Activated CD8-positive, alpha-beta memory T cell treated with anti-CD3 and anti-CD28 coated beads, Interleukin-2, amount 10 ng/mL, durations not matched to agents 7 days and 5 days (primary cell): Measurements from ENCODE around the gene SCUBE1. TPM values are rescaled to one million over a fixed set of nuclear protein-coding genes. Genes with fewer than 3 reads are reported as not detected.

ENCODE experiments used
- ATAC-seq: fragments of 150-1000 bp; cut with Tn5 transposase; one replicate; pipeline ENCODE4 v1.10.0; 2021; ENCODE audit warnings: moderate library complexity
- CTCF ChIA-PET: fragments of 350-600 bp; sonication (Branson Sonifier 250); formaldehyde crosslinking; loops from one replicate; lab custom pipeline; 2021; ENCODE audit warnings: antibody characterized with exemption; lab: Charles Lee
- DNase-seq: peaks from one replicate; pipeline ENCODE4 v3.0.0-alpha.2; 2020
- H3K27ac Mint-ChIP-seq: one replicate; pipeline ENCODE4 v1.8.0; 2021; ENCODE audit warnings: mild to moderate bottlenecking, mixed read lengths
- H3K27me3 Mint-ChIP-seq: one replicate; pipeline ENCODE4 v1.8.0; 2021; ENCODE audit warnings: mixed read lengths
- H3K36me3 Mint-ChIP-seq: one replicate; pipeline ENCODE4 v1.8.0; 2021; ENCODE audit warnings: mild to moderate bottlenecking, mixed read lengths
- H3K4me1 Mint-ChIP-seq: one replicate; pipeline ENCODE4 v1.8.0; 2021; ENCODE audit warnings: mixed read lengths
- H3K4me3 Mint-ChIP-seq: one replicate; pipeline ENCODE4 v1.8.0; 2021; ENCODE audit warnings: mild to moderate bottlenecking, moderate library complexity, mixed read lengths
- H3K9me3 Mint-ChIP-seq: one replicate; pipeline ENCODE4 v1.8.0; 2022; ENCODE audit warnings: low read depth, mixed read lengths
- total RNA-seq, 2 experiments: library from RNA; stranded (reverse); gene quantifications; one replicate each; pipeline ENCODE4 v1.2.3, GENCODE V29; 2021

SCUBE1 gene
- total RNA-seq, 2 experiments from 2014 or later, result 0.40 to 3.0 TPM

DNA sequence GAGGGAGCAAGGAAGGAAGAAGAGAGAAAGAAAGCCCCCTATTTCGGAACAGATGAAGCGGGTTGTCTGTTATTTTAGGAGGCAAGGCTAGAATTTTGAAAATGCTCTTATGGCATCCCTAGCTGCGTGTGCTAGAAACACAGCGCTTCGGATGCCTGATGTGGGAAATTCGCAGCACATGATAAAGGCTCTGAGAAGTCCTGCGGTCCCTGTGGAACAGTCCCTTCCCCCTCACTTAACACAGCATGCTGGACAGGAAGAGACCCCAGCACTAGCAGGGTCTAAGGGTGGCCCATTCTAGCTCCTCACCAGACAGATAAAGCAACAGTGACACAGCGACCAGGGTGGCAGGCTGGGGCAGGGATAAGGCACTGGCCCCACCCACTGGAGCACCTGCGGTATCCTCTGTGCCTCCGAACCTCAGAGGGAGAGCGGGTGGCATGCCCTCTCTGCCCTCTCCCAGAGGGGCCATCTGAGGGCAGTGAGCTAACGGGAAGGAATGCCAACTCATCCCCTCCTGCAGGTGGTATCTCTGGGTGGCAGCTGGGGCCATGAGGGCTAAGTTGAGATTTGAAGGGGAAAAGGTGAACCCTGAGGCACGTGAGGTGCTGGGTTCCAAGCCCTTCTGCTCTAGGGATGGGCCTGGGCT is 75.7 kb downstream of the SCUBE1 start:
- Mint-ChIP-seq H3K27me3 (peaks cover 8% of the 10 kb centered on the region), H3K4me3 (no peak overlapping the region), H3K36me3 (no peaks in the 10 kb centered on the region), H3K4me1 (peaks cover 39% of the 10 kb centered on the region), H3K27ac (no peak overlapping the region), H3K9me3 (no peaks in the 10 kb centered on the region)
- DNase-seq, result no peak
- no peak for ATAC-seq
- CTCF ChIA-PET, result interaction anchor here (1.0 to 1.5 kb wide), 3 partner anchors 79 to 118 kb away, joined by 3 to 6 read pairs (median 5); no protein-coding TSS in a partner anchor

DNA sequence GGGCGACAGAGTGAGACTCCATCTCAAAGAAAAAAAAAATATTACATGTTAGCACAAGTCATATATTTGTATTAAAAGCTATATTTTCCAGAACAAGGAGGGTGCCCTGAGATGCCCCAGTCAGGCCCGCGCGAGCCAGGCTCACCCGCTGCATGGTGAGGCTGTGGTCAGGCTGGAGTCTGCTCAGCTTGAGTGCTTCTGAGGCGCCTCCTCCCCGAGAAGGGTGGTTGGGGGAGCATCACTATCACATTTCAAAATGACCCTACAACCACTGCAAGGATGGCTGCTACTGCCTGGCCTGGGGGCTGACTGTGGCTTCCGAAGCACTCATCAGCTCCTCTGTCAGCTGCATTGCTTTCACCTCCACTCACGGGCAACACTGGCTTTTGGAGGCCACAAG is 77.1 kb downstream of the SCUBE1 start:
- Mint-ChIP-seq H3K27me3 (peaks cover 4% of the 10 kb centered on the region), H3K4me3 (no peak overlapping the region), H3K9me3 (no peaks in the 10 kb centered on the region), H3K4me1 (peaks cover 39% of the 10 kb centered on the region), H3K27ac (peak overlapping the region; percentile 47), H3K36me3 (no peaks in the 10 kb centered on the region)
- DNase-seq, result no peak
- CTCF ChIA-PET, result interaction anchor here (1.5 to 3.7 kb wide), 3 partner anchors 8 to 80 kb away, joined by 6 to 38 read pairs (median 35); no protein-coding TSS in a partner anchor
- no peak for ATAC-seq

DNA sequence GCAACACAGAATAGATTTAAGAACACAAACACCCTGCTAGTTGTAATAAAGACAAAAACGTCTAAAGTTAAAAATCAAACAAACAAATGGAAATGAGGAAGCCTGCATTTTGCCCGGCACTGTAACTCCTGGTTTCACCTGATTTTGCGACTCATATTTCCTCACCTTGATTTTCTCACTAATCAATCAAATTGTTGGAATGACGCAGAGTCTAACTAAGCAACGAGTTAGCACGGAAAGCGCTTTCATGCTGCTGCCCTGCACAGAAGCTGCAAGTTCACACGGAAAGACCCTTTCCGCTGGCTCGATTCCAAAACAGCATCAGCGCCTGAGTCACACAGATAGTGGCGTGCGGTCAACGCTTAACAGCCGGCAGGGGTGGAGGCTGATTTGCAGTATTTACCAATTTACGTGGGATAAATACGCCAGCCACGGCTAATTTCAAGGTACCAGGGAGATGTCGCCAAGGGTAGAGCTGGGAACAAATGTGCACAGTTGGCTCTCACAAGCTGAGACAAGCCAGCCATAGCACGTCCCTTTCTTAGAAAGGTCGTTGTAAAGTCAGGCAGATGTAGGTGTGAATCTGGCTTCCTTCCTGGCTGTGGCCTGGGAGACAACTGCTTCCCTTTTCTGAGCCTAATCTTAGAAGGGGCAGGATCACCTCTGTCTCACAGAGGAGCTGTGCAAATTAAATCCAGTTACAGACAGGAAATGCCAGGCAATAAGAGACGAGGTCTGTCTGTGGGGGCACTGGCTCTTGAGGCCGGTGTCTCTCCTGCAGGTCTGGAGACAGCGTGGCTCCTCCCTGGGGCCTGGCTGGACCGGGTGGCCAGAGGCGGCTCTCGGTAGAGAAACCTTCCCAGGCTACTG is 79.3 kb downstream of the SCUBE1 start:
- Mint-ChIP-seq H3K36me3 (no peaks in the 10 kb centered on the region), H3K27ac (peak overlapping the region; percentile 92), H3K9me3 (no peaks in the 10 kb centered on the region), H3K4me3 (peak overlapping the region; percentile 68), H3K4me1 (peaks cover 31% of the 10 kb centered on the region), H3K27me3 (peaks cover 6% of the 10 kb centered on the region)
- peak; percentile 90 for ATAC-seq
- CTCF ChIA-PET, result interaction anchor here (0.7 to 3.7 kb wide), 11 partner anchors 9 to 124 kb away, joined by 3 to 38 read pairs (median 5); no protein-coding TSS in a partner anchor
- peak; percentile 96 for DNase-seq

DNA sequence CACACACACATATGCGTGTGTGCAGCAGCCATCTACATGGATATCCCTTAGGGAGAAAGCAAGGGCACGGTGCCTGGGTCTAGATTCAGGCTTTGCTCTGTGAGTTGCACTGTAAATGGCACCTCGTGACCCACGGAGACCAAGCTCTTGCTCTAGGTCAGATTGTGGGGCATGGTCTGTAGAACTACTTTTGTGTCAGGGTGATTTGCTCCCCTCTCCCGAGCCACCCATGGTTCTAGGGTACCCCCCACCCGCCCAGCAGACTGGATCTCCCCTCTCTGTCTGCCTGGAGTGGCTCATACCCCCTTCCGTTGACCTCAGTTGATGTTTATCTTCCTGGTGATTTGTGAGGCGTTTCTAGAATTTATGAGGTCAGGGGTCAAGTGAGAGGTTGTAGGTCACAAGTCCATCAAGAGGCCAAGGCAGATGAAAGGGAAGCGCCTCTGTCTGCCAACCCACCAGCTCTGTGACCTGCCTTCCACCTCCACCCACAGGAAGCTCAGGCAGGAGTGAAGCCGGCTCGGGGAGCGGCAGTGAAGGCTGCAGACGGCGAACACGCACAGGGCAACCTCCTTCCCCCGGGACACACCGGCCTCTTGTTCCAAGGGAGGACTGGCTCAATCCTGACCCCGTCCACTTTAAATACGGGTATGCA is 80.1 kb downstream of the SCUBE1 start:
- H3K9me3 Mint-ChIP-seq, result no peaks in the 10 kb centered on the region
- no peaks in the 10 kb centered on the region for H3K36me3 Mint-ChIP-seq
- ATAC-seq (peak; percentile 67), DNase-seq (peak; percentile 83)
- H3K4me3 Mint-ChIP-seq, result peak overlapping the region; percentile 68
- CTCF ChIA-PET, result interaction anchor here (0.7 to 3.7 kb wide), 11 partner anchors 9 to 125 kb away, joined by 3 to 38 read pairs (median 4); no protein-coding TSS in a partner anchor
- H3K27me3 Mint-ChIP-seq, result peaks cover 4% of the 10 kb centered on the region
- H3K4me1 Mint-ChIP-seq, result peaks cover 31% of the 10 kb centered on the region
- peak overlapping the region; percentile 92 for H3K27ac Mint-ChIP-seq

DNA sequence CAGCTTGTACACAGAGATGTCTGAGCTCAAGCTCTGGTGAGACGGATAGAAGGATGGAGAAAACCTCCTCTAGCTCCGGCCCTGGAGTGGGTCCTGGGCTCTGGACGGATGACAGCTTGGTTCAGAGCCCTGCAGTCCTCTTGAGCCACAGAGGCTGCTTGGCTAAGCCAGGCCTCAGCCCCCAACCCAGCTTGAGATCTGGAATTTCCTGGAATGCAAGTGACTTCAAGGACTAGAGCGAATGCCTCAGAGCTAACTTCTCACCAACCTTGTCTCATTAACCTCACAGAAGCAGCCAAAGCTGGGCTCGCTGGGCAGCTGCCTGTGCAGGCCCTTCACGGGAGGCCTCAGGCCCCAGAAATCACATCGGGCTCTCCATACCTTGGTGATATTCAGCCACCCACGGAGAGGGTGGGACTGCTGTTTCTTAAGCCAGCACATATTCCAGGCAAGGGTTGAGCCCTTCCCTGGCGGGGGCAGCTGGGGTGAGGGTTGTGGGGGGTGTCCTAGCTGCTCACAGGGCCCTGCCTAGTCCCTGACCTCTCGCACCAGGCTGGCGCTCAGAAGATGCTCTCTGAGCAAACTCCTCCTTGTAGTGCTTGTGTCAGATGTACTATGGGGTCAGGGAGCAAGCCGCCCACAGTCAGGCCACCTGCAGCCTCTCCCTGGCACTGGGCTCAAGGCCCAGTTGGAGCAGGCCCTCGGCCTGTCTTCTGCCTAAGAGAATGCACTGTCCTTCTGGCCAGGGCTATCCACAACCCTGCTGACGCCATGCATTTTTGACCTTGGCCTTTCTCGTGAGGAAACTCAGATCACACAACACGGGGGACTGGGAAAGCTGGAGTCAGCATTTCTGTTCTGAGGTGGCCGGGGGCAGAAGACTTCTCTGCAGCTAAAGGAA is 82.6 kb downstream of the SCUBE1 start:
- ATAC-seq (no peak), DNase-seq (no peak)
- Mint-ChIP-seq H3K27ac (no peak overlapping the region), H3K4me1 (peaks cover 35% of the 10 kb centered on the region), H3K4me3 (no peak overlapping the region), H3K9me3 (no peaks in the 10 kb centered on the region), H3K27me3 (peaks cover 20% of the 10 kb centered on the region), H3K36me3 (no peaks in the 10 kb centered on the region)
- CTCF ChIA-PET, result interaction anchor here (1.4 to 3.4 kb wide), 6 partner anchors 12 to 124 kb away, joined by 4 to 13 read pairs (median 10); no protein-coding TSS in a partner anchor

DNA sequence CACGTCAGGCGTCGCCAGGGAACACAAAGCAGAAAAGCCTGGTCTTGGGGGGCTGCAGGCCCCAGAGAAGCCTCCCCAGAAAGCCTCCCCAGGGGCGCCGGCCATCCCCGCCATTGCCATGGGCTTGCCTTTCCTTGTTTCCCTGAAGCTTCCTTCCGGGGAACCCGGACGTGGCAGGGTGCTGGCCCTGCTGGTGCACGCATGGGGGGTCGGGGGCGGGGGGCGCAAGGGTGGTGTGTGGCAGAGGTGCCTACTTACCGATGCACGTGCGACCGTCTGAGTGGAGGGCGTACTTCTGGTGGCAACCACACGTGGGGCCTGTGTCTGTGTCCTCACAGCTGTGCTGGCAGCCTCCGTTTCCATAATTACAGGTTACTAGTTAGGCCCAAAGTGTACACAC is 85.2 kb downstream of the SCUBE1 start:
- H3K27ac Mint-ChIP-seq, result no peak overlapping the region
- H3K4me3 Mint-ChIP-seq, result no peak overlapping the region
- H3K9me3 Mint-ChIP-seq, result no peaks in the 10 kb centered on the region
- ATAC-seq (no peak), DNase-seq (no peak)
- H3K4me1 Mint-ChIP-seq, result peaks cover 11% of the 10 kb centered on the region
- H3K27me3 Mint-ChIP-seq, result peaks cover 20% of the 10 kb centered on the region
- no peaks in the 10 kb centered on the region for H3K36me3 Mint-ChIP-seq
- CTCF ChIA-PET, result interaction anchor here (1.0 to 3.4 kb wide), 2 partner anchors 26 to 133 kb away, joined by 3 to 13 read pairs; no protein-coding TSS in a partner anchor

DNA sequence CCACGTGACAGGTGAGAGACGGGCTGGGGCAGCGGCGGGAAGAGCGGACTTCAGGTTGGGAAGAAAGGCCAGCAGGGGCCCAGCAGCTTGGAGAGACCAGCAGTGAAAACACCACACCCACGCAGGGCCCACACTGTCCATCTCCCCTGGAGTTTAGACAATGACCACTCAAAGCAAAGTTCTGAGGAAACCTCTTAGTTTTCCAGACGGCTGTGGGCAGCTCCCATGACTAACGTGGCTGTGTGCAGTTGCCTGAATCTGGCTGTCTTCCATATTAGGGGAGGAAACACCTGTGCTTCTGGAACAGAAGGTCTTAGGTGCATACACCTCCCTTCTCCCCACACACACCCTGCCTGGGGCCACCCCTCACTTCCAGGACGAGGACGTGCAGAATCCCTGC is 85.6 kb downstream of the SCUBE1 start:
- no peak overlapping the region for H3K27ac Mint-ChIP-seq
- CTCF ChIA-PET, result interaction anchor here (3.4 kb wide), 1 partner anchor 25 kb away, joined by 13 read pairs; no protein-coding TSS in a partner anchor
- no peak overlapping the region for H3K4me3 Mint-ChIP-seq

DNA sequence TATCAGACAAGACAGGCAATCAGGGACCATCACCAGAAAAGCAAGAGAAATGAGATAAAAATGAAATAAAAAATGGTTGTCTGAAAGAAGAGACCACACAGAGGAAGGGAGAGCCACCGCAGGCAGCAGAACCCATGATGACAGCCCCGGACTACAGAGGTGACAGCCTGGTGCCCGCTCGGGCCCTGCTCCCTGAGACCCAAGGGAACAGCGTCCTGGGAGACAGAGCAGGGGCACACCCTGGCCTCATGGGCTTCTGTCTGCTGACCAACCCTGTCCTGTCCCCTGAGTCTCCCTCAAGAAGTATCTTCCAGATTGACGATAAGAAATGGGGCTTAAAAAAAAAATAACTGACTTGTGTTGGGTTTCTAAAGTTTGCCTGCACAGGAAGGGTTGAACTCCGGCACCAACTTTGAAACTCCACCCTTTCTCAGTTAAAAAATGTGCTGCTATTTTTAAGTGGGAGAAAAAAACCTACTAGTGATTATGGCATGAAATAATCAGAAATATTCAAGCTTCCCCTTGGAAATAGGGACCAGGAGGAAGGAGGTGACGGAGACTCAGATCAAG is 86.1 kb downstream of the SCUBE1 start:
- CTCF ChIA-PET, result interaction anchor here (3.4 kb wide), 1 partner anchor 25 kb away, joined by 13 read pairs; no protein-coding TSS in a partner anchor
- ATAC-seq (no peak), DNase-seq (no peak)
- Mint-ChIP-seq H3K4me3 (no peak overlapping the region), H3K27ac (no peak overlapping the region), H3K27me3 (peaks cover 21% of the 10 kb centered on the region), H3K36me3 (no peaks in the 10 kb centered on the region), H3K4me1 (peaks cover 4% of the 10 kb centered on the region), H3K9me3 (no peaks in the 10 kb centered on the region)

More for the DNA sequence above, 85.6 kb downstream of the SCUBE1 start:
- DNase-seq, result no peak
- H3K4me1 Mint-ChIP-seq, result peaks cover 6% of the 10 kb centered on the region
- H3K27me3 Mint-ChIP-seq, result peaks cover 21% of the 10 kb centered on the region
- no peak for ATAC-seq
- no peaks in the 10 kb centered on the region for H3K9me3 Mint-ChIP-seq
- no peaks in the 10 kb centered on the region for H3K36me3 Mint-ChIP-seq

DNA sequence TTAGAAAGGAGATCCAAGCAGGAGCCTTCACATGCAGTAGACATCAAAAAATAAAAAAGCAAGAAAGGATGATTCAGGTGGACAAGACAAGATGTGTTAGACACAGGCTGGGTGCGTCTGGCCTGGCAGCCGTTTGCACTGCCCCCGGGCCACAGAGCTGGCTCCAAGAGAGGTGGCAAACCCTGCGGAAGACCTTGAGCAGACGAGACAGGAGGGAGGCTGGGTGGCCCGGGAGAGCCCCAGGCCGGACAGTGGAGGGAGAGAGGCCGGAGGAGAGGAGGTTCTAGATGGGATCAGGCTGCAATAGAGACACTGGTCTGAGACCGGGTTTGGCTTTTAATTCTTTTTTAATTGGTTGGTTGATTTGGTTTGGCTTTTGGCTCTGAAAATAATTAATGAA is 86.6 kb downstream of the SCUBE1 start:
- no peaks in the 10 kb centered on the region for H3K9me3 Mint-ChIP-seq
- H3K4me1 Mint-ChIP-seq, result peaks cover 4% of the 10 kb centered on the region
- no peak overlapping the region for H3K27ac Mint-ChIP-seq
- CTCF ChIA-PET, result no interaction called here
- ATAC-seq, result no peak
- peaks cover 21% of the 10 kb centered on the region for H3K27me3 Mint-ChIP-seq
- H3K4me3 Mint-ChIP-seq, result no peak overlapping the region
- DNase-seq, result no peak
- no peaks in the 10 kb centered on the region for H3K36me3 Mint-ChIP-seq

DNA sequence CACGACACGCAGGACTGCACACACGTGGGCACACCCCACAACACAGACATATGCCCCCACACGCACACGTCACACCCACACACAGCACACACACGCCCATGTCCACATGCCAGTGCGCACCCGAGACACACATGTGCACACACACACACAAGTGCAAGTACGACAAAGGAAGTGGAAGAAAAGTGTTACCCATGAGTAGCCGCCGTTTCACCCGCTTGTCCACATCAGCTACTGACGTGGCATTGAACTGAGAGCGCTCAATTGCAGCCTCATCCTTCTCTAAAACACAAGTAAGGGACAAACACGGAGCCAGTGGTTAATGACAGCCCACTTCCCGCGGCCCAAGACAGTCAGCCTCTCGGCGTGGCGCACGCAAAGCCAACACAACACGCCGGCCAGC is 87.9 kb downstream of the SCUBE1 start:
- ATAC-seq (no peak), DNase-seq (no peak)
- CTCF ChIA-PET, result interaction anchor here (1.1 to 1.7 kb wide), 3 partner anchors 17 to 30 kb away, joined by 4 to 5 read pairs (median 4); no protein-coding TSS in a partner anchor
- Mint-ChIP-seq H3K9me3 (no peaks in the 10 kb centered on the region), H3K4me3 (no peak overlapping the region), H3K36me3 (no peaks in the 10 kb centered on the region), H3K27me3 (peaks cover 21% of the 10 kb centered on the region), H3K4me1 (peaks cover 4% of the 10 kb centered on the region), H3K27ac (no peak overlapping the region)

DNA sequence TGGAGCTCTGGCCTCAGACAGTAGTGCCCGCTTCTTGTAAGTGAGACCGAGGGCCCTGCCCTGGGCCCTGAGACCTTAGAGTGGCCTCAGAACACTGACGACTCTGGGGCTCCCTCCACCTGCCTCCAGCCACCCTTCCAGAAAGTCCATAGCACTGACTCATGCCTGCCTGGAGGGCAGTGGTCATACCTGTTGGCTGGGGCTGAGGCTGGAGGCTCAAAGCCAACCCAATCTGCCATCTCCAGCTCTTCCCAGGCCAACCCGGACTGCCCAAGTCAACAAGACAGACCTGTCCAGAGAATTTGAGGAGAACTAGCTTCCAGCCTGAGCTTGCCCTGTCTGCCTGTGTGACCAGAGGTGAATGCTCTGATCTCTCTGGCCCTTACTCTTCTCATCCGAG is 89.3 kb downstream of the SCUBE1 start:
- H3K9me3 Mint-ChIP-seq, result no peaks in the 10 kb centered on the region
- no peaks in the 10 kb centered on the region for H3K36me3 Mint-ChIP-seq
- ATAC-seq (no peak), DNase-seq (no peak)
- no peak overlapping the region for H3K4me3 Mint-ChIP-seq
- no peak overlapping the region for H3K27ac Mint-ChIP-seq
- CTCF ChIA-PET, result interaction anchor here (0.9 to 1.9 kb wide), 3 partner anchors 10 to 92 kb away, joined by 3 to 6 read pairs (median 5); no protein-coding TSS in a partner anchor
- peaks cover 4% of the 10 kb centered on the region for H3K4me1 Mint-ChIP-seq
- H3K27me3 Mint-ChIP-seq, result peaks cover 18% of the 10 kb centered on the region

DNA sequence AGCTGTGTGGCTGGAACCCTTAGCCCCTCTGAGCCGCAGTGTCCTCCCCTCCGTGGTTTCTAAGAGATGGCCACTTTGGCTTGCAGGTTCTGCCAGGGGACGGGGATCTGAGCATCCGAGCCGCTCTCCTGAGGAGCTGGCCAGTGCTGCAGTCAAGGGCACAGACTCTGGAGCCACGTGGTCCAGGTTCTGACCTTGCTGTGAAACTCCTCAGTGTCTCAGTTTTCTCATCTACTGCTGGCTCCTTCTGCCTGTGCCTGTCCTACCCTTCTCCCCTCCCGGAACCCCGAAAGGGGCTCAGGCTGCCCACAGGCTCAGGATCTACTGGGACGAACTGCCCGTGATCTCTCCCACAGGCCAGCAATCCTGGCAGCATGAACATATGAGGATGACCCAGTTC is 90.9 kb downstream of the SCUBE1 start:
- Mint-ChIP-seq H3K4me3 (no peak overlapping the region), H3K4me1 (peaks cover 4% of the 10 kb centered on the region), H3K9me3 (no peaks in the 10 kb centered on the region), H3K27me3 (peaks cover 16% of the 10 kb centered on the region), H3K27ac (no peak overlapping the region), H3K36me3 (no peaks in the 10 kb centered on the region)
- ATAC-seq (no peak), DNase-seq (no peak)
- CTCF ChIA-PET, result no interaction called here
